ENCODE data around the gene RHOC.
A peak's percentile ranks its signal among the peaks of the same experiment; 100 is the strongest.

Gene RHOC

DNA sequence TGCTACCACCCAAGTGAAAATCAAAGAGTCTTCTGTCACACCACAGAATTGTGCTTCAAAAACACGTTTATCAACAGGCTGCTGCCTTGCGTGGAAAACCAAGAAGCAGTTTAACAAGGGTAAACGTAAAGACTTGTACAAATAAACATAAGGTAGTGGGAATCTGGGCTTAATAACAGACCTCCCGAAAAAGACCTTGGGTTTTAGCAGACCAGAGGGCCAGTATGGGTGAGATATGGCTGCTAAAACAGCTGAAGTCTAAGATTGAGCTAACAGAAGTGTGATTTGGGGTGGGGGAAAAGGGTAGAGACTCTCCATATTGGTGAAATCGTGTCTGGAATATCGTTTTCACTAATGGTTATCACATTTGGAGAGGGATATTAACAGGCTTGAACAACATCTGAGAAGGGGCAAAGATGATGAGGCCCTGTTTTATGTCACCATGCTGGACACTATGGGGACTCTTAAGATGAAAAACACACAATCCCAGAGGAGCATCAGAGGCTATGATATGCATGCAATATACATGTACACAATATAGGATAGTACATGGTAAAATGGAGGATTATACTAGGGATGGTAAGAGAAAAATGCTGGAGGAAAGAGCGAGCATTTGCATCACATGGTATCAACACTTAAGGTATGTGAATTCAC lies 31.1 kb downstream of the RHOC start:
- no peak for DNase-seq

DNA sequence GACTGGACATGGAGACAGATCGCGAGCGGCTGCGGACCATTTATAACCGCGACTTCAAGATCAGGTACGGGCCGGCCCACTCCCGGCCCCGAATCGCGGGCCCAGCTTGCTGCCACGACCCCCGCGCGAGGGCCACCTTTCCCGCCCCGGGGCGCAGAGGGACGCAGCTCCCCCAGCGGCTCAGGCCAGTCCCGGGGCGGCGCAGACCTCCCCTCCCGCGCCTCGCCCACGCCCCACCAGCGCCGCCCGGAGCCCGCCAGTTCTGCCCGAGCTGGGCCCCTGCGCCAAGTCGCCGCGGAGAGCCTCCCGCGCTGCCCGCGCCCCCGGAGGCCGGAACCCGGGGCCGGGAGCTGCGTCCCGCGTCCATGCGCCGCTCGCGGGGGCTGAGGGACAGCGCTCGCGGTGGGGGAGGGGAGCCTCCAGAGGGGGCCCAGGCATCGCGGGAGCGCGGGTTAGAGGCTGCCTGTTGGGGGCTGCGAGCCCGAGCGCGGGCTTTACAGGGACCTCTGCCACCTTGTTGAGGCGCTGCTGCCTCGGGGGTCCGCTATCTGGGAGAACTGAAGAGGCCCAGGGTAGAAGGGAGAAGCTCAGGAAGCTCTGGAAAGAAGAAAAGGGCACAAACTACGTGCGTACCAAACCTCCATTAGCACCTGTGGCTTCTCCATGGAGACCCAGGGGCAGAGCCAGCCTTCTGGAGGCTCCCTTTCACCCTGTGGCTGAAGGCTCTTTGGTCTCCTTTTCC lies 31.8 kb downstream of the RHOC start:
- peak; percentile 50 for DNase-seq

- DNase-seq = peak; percentile 66
Observed at GRCh38 chr1:112674440-112674985, 32.4 kb downstream of the RHOC start, which contains the start of gene MOV10. Gene MOV10, plus strand, starts transcription at chr1:112674659. Its CDS starts 254 bp downstream, at chr1:112674913.

DNA sequence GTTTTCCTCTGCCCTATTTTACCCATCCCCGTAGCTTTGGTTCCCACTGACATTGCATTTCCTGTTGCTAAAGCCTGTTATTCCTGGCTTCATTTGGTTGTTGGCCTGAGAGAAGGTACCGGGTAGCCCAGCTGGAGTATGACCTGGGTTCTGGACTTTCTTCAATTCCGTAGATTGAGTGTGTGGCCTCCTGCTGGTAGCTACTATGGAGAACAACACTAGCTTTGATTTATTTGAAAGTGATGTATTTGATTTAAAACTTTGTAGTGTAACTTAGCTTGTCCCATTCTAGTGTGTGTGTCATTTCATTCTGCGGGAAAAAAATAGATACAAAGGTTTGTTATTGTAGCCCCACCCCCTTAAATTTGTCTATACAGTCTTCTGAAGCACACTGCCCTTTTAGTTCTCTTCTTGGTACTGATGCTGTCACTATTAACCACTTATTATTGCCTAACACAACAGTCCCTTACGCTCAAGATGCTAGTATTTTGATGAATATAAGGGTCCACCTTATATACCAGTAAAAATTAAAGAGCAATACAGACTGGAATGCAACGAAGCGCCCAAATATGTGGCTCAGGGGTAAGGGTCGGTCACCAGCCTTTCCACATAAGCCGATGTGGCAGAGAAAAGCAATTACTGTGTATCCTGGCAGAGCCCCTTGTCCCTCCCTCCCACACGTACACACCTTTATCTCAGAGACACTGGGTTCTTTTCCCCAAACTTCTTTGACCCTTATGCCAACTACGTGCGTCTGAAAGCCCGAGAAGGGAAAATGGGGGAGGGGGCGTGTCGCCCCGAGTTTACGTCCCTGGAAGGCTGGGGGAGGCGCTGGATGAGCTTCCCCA lies 33.1 kb downstream of the RHOC start:
- DNase-seq = peak; percentile 24

GRCh38 chr1:112672842-112673241 lies 34.1 kb downstream of the RHOC start:
- DNase-seq = no peak

GRCh38 chr1:112672009-112672408 lies 34.9 kb downstream of the RHOC start:
- DNase-seq = no peak

- DNase-seq = no peak
Observed at GRCh38 chr1:112666946-112667345, 40.0 kb downstream of the RHOC start.

DNA sequence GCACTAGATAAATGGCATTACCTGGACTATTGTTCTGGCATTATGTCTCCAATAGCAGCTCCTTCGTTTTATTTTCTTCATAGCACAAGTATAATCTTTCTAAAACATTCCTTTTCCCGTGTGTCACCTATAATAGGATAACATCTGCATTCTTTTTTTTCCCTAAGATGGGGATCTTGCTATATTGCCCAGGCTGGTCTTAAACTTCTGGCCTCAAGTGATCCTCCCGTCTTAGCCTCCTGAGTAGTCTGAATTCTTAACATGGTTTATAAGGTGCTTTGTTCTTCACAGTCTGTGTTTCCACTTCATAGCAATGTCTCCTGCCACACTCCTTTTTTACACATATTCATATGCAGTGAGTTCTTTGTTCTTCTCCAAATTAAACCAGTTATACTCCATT lies 41.1 kb downstream of the RHOC start:
- no peak for DNase-seq

- DNase-seq = no peak
Observed at GRCh38 chr1:112651205-112651604, 55.7 kb downstream of the RHOC start.

Measured in CD4-positive, alpha-beta T cell treated with Interleukin-17A for 4 hours (primary cell).